ENCODE data around the gene LRAT. TPM values are rescaled to one million over a fixed set of nuclear protein-coding genes. Genes with fewer than 3 reads are reported as not detected.

The LRAT gene
- polyA plus RNA-seq, 3 donors, result not detected

GRCh38 chr4:154738426-154738825 is 5.4 kb upstream of the LRAT start:
- peaks cover 35 to 45% of the 10 kb centered on the region in 2 donors for H3K27me3 ChIP-seq (ENCODE audit: control insufficient read depth in 2 of 2, insufficient read depth in 2 of 2, low read length in 2 of 2)
- no peak overlapping the region for H3K4me3 Mint-ChIP-seq
- H3K9ac ChIP-seq (ENCODE audit: insufficient read depth, low read length, poor library complexity, severe bottlenecking), result no peak overlapping the region
- peaks cover 0 to 13% (median under 1%) of the 10 kb centered on the region in 7 donors for H3K9me3 Mint-ChIP-seq
- no peaks in the 10 kb centered on the region for H3K36me3 Mint-ChIP-seq
- H3K27me3 Mint-ChIP-seq (ENCODE audit: low read depth in 3 of 3), result peaks cover 28 to 39% (median 38%) of the 10 kb centered on the region in 3 donors
- no peak overlapping the region for H2AFZ ChIP-seq (ENCODE audit: insufficient read depth, low read depth, low read length, poor library complexity, severe bottlenecking)
- TF ChIP-seq CTCF (IDR thresholded peaks at IDR 0.05), result no peak
- no peaks in the 10 kb centered on the region for H3K36me3 ChIP-seq (replicated peaks in 1 of 2; ENCODE audit: control insufficient read depth in 1 of 2, insufficient read depth in 2 of 2, low read length in 2 of 2)
- H3K9me3 ChIP-seq (replicated peaks in 1 of 2; ENCODE audit: control insufficient read depth in 1 of 2, insufficient read depth in 1 of 2, low read length in 2 of 2), result no peaks in the 10 kb centered on the region
- no peak overlapping the region for H3K27ac Mint-ChIP-seq
- H3K4me2 ChIP-seq (replicated peaks; ENCODE audit: extremely low read depth, low read length, poor library complexity, severe bottlenecking), result no peak overlapping the region
- H3K4me1 ChIP-seq (ENCODE audit: control insufficient read depth in 1 of 2, insufficient read depth in 2 of 2, low read length in 2 of 2), result peaks cover 4 to 13% of the 10 kb centered on the region in 2 donors
- no peak overlapping the region for H3K4me3 ChIP-seq (replicated peaks in 1 of 3; ENCODE audit: low read depth in 2 of 3, low read length in 3 of 3)
- peaks cover 11% of the 10 kb centered on the region for H3K4me1 Mint-ChIP-seq
- no peak for DNase-seq
- H3K79me2 ChIP-seq (ENCODE audit: insufficient read depth, low read length), result no peaks in the 10 kb centered on the region
- no peak overlapping the region for H3K27ac ChIP-seq (ENCODE audit: low read depth in 1 of 2, low read length in 2 of 2)
- no peaks in the 10 kb centered on the region for H4K20me1 ChIP-seq (ENCODE audit: insufficient read depth, low read length)
- intact Hi-C loops (cut with micrococcal nuclease), result no loop called here
- WGBS (ENCODE audit: insufficient coverage), result no CpG with 5 or more reads among the region's 2 CpGs

DNA sequence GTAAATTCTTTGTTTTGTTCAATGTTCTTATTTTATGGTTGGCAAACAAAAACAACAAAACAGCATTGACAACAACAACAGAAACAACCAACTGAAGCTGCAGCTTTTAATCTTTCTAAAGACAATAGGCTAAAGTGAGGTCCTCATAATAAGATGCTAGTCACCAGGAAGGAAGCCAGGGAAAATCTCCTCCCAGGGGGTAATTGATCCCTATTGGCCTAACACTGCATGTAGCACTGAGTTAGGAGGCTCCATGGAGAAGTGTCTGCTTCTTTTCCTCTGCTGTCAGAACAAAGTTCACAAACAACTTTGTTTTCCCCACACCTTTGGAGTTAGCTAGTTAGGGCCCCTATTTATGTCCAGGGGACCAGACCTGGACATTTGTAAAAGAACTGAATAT is 4.7 kb upstream of the LRAT start:
- no peaks in the 10 kb centered on the region for H4K20me1 ChIP-seq (ENCODE audit: insufficient read depth, low read length)
- no peak overlapping the region for H3K4me3 ChIP-seq (replicated peaks in 1 of 3; ENCODE audit: low read depth in 2 of 3, low read length in 3 of 3)
- H3K36me3 ChIP-seq (replicated peaks in 1 of 2; ENCODE audit: control insufficient read depth in 1 of 2, insufficient read depth in 2 of 2, low read length in 2 of 2), result no peaks in the 10 kb centered on the region
- H3K79me2 ChIP-seq (ENCODE audit: insufficient read depth, low read length), result no peaks in the 10 kb centered on the region
- peaks cover 33 to 46% (median 45%) of the 10 kb centered on the region in 3 donors for H3K27me3 Mint-ChIP-seq (ENCODE audit: low read depth in 3 of 3)
- H3K27ac Mint-ChIP-seq, result no peak overlapping the region
- no peak overlapping the region for H3K27ac ChIP-seq (ENCODE audit: low read depth in 1 of 2, low read length in 2 of 2)
- TF ChIP-seq CTCF (IDR thresholded peaks at IDR 0.05), result no peak
- peaks cover 11 to 19% of the 10 kb centered on the region in 2 donors for H3K4me1 ChIP-seq (ENCODE audit: control insufficient read depth in 1 of 2, insufficient read depth in 2 of 2, low read length in 2 of 2)
- peaks cover 0 to 20% (median 6%) of the 10 kb centered on the region in 7 donors for H3K9me3 Mint-ChIP-seq
- H2AFZ ChIP-seq (ENCODE audit: insufficient read depth, low read depth, low read length, poor library complexity, severe bottlenecking), result no peak overlapping the region
- peaks cover 37 to 52% of the 10 kb centered on the region in 2 donors for H3K27me3 ChIP-seq (ENCODE audit: control insufficient read depth in 2 of 2, insufficient read depth in 2 of 2, low read length in 2 of 2)
- no peak for DNase-seq
- intact Hi-C loops (cut with micrococcal nuclease), result no loop called here
- H3K36me3 Mint-ChIP-seq, result peaks cover 0 to 2% of the 10 kb centered on the region in 2 donors
- H3K9me3 ChIP-seq (replicated peaks in 1 of 2; ENCODE audit: control insufficient read depth in 1 of 2, insufficient read depth in 1 of 2, low read length in 2 of 2), result peaks cover 0 to 4% of the 10 kb centered on the region in 2 donors
- H3K4me2 ChIP-seq (replicated peaks; ENCODE audit: extremely low read depth, low read length, poor library complexity, severe bottlenecking), result no peak overlapping the region
- no peak overlapping the region for H3K9ac ChIP-seq (ENCODE audit: insufficient read depth, low read length, poor library complexity, severe bottlenecking)
- peaks cover 16% of the 10 kb centered on the region for H3K4me1 Mint-ChIP-seq
- no peak overlapping the region for H3K4me3 Mint-ChIP-seq

All from CD14-positive monocyte (primary cell).